Stomach (tissue), 9 donors: Measurements from ENCODE around the gene HIPK1. TPM values are rescaled to one million over a fixed set of nuclear protein-coding genes. Genes with fewer than 3 reads are reported as not detected.

ENCODE experiments used
- DNase-seq, 2 donors: peaks; one replicate each; pipeline versions ENCODE4 v3.0.0 to v3.0.0-alpha.2; 2013 to 2019
- H3K27ac ChIP-seq, 5 donors: fragments of 200-600 bp in 4 of 5; sonication (generic) in 4 of 5; one replicate each; pipeline ENCODE4 v1.5.1; 2013 to 2019; ENCODE audit warnings: mild to moderate bottlenecking in 1 of 5, moderate library complexity in 1 of 5
- H3K27me3 ChIP-seq, 3 donors: fragments of 200-600 bp; sonication (generic); one replicate each; pipeline ENCODE4 v1.5.1; 2017 to 2019; ENCODE audit warnings: mixed run types in 1 of 3
- H3K36me3 ChIP-seq, 4 donors: fragments of 200-600 bp; sonication (generic); 1 replicate in 3 of 4; 2 replicates in 1 of 4; pipeline ENCODE4 v1.5.1; 2016 to 2019
- H3K4me1 ChIP-seq, 4 donors: fragments of 200-600 bp; sonication (generic); one replicate each; pipeline ENCODE4 v1.5.1; 2016 to 2019
- H3K4me3 ChIP-seq, 4 donors: fragments of 200-600 bp; sonication (generic) in 3 of 4; one replicate each; pipeline ENCODE4 v1.5.1; 2016 to 2019; ENCODE audit warnings: mild to moderate bottlenecking in 1 of 4
- H3K9me3 ChIP-seq, 4 donors: fragments of 200-600 bp; sonication (generic); one replicate each; pipeline ENCODE4 v1.5.1; 2016 to 2019
- CTCF ChIP-seq, 7 experiments: fragments of 450-650 bp in 4 of 7; fragments of 200-600 bp in 3 of 7; sonication (generic) in 3 of 7; IDR thresholded peaks; one replicate each; pipeline ENCODE4 v1.5.1; 2016 to 2019; ENCODE audit warnings: antibody characterized with exemption in 7 of 7, control low read depth in 2 of 7, mild to moderate bottlenecking in 1 of 7
- EP300 ChIP-seq: sonication (generic); formaldehyde crosslinking; IDR thresholded peaks from one replicate; pipeline ENCODE4 v1.6.1; 2017; ENCODE audit warnings: antibody characterized with exemption
- POLR2A ChIP-seq, 4 donors: fragments of 450-650 bp; IDR thresholded peaks; one replicate each; pipeline ENCODE4 v1.6.1; 2016; ENCODE audit warnings: antibody characterized with exemption in 4 of 4, control low read depth in 2 of 4, mild to moderate bottlenecking in 1 of 4, moderate library complexity in 1 of 4
- POLR2AphosphoS5 ChIP-seq, 3 donors: sonication (generic); formaldehyde crosslinking; IDR thresholded peaks; one replicate each; pipeline ENCODE4 v1.6.1; 2016; ENCODE audit warnings: antibody characterized with exemption in 3 of 3
- WGBS, 5 donors: extraction: QIAGEN DNeasy Blood & Tissue Kit in 3 of 5; methylation state at CpG; one replicate each; pipeline versions ENCODE4 v1.1.5 to v1.1.7; 2013 to 2018; 5-methylcytosine and 5-hydroxymethylcytosine counted together
- intact Hi-C: fragments of 100-400 bp; cut with DNase I; formaldehyde crosslinking; loops from one replicate; pipeline ENCODE4 v1.15.1; 2023; ENCODE audit warnings: low total_unique reads
- polyA plus RNA-seq, 3 donors: library from polyadenylated mRNA; stranded (reverse); fragments of 200-250 nt; gene quantifications; one replicate each; pipeline ENCODE4 v1.2.3, GENCODE V29; 2013
- total RNA-seq, 5 donors: library from RNA; depleted of rRNA; stranded (reverse); fragments of >200 nt; gene quantifications; one replicate each; pipeline versions ENCODE4 v1.1.0 to v1.2.3, GENCODE V29; 2014 to 2016
- donor health status: healthy with polysubstance abuse.
- donor health status: Bipolar disorder and iron deficiency.
- donor health status: healthy.

HIPK1 gene
- total and polyA plus RNA-seq, 8 donors = 8.7 to 70.3 (median 28.3) TPM

DNA sequence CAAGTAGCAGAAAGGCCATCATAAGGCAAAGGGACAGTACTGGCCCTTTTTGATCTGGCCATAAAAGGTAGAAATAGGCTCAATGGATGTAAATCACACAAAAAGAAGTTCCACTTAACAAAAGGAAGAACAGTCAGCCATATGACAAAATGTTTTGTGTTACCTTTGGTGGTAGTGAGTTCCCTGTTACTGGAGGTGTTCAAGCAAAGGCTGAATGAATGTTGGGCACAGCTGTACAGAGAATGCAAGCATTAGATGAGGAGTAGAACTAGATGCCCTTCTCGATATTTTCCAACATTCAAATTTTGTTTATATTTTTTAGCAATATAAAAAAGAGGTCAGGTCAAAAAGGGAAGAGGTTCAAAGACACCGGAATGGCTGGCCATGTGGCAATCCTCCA is 70.1 kb downstream of the HIPK1 start:
- no peak for TF ChIP-seq POLR2A (IDR thresholded peaks at IDR 0.05)
- TF ChIP-seq POLR2AphosphoS5 (IDR thresholded peaks at IDR 0.05) = no peak
- TF ChIP-seq EP300 = no peak
- no peak for TF ChIP-seq CTCF (IDR thresholded peaks at IDR 0.05)
- Histone ChIP-seq H3K27ac (no peak overlapping the region), H3K9me3 (peaks cover 3 to 21% (median 14%) of the 10 kb centered on the region in 4 donors), H3K36me3 (no peaks in the 10 kb centered on the region), H3K27me3 (no peaks in the 10 kb centered on the region), H3K4me3 (no peak overlapping the region), H3K4me1 (peaks cover 0 to 4% (median 1%) of the 10 kb centered on the region in 4 donors)
- WGBS, 5 donors = 71 to 82% (median 77%) methylated on average over 2 of the region's 2 CpGs
- no peak for DNase-seq
- intact Hi-C loops = no loop called here

- peak in 1 of 2 donors; percentile 30 for DNase-seq
- peaks cover 0 to 4% (median 1%) of the 10 kb centered on the region in 4 donors for H3K4me1 ChIP-seq
- TF ChIP-seq EP300 (no peak), CTCF (IDR thresholded peaks at IDR 0.05) (no peak), POLR2A (IDR thresholded peaks at IDR 0.05) (no peak), POLR2AphosphoS5 (IDR thresholded peaks at IDR 0.05) (no peak)
- WGBS, 5 donors = 57 to 69% (median 65%) methylated on average over 2 of the region's 2 CpGs
- intact Hi-C loops = no loop called here
- H3K27ac ChIP-seq = no peak overlapping the region
- H3K36me3 ChIP-seq = no peaks in the 10 kb centered on the region
- H3K9me3 ChIP-seq = peaks cover 1 to 17% (median 10%) of the 10 kb centered on the region in 4 donors
- H3K27me3 ChIP-seq = no peaks in the 10 kb centered on the region
- no peak overlapping the region for H3K4me3 ChIP-seq
Observed at GRCh38 chr1:113999799-114000198, 70.7 kb downstream of the HIPK1 start.

DNA sequence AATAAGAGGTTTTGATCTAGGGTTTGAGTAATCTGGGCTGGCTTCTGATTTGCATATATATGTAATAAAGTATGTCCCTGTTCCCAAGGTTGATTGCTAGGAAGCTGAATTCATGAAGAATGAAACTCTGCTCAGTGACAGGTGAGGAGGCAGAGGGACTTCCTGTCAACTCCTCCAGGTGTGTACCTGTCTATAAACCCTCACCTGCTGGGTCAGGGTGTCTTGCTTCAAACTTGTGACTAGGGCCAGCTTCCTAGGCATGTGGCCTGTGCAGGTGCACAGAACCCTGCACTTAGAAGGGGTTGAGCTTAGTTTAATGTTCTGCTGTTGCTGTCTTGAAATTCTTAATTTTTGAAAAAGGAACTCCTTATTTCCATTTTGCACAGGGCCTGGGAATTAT is 71.3 kb downstream of the HIPK1 start:
- TF ChIP-seq POLR2AphosphoS5 (IDR thresholded peaks at IDR 0.05) (no peak), CTCF (IDR thresholded peaks at IDR 0.05) (no peak), EP300 (no peak), POLR2A (IDR thresholded peaks at IDR 0.05) (no peak)
- no peak for DNase-seq

DNA sequence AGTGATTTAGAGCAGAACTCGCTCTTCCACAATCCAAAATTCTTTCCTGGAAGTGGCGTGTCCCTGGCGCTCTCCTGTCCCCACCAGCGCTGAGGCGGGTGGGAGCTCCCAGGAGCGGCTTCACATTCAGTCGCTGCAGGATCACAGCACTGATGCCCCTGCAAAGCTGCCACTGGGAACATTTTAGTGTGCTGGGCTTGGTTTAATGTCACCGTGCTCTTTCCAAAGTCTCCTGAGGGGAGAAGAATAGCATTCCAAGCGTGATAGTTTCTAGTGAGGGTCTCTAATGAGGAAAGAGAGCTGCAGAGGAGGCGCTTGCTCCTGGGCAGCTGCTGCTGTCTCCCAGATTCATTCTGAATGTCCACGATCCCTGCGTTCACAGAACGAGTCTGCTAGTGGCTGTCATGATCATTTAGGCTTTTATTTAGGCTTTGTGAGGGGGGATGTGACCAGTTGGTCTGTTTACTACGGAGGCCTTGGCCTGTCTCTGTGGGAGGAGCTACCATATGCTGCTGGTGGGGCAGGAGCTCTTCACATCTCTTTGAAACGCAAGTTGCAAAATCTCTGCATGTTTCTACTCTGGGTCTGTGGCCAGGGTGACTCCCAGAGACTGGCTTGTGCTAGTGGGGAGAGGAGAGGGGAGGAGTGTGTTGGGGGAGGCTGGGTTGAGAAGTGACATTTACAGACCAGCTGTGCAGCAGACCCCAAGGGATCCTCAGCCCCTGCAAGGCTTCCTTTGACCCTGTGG is 73.5 kb downstream of the HIPK1 start:
- TF ChIP-seq EP300 = no peak
- TF ChIP-seq CTCF (IDR thresholded peaks at IDR 0.05) = no peak
- TF ChIP-seq POLR2AphosphoS5 (IDR thresholded peaks at IDR 0.05) = no peak
- TF ChIP-seq POLR2A (IDR thresholded peaks at IDR 0.05) = no peak
- no peaks in the 10 kb centered on the region for H3K27me3 ChIP-seq
- H3K4me3 ChIP-seq = no peak overlapping the region
- H3K4me1 ChIP-seq = peaks cover 0 to 4% (median 1%) of the 10 kb centered on the region in 4 donors
- 54 to 65% (median 59%) methylated on average over 15 of the region's 15 CpGs for WGBS, 5 donors
- no peak overlapping the region for H3K27ac ChIP-seq
- H3K9me3 ChIP-seq = no peaks in the 10 kb centered on the region
- H3K36me3 ChIP-seq = no peaks in the 10 kb centered on the region
- intact Hi-C loops = no loop called here
- peak in 1 of 2 donors; percentile 71 for DNase-seq

More for the DNA sequence above, 71.3 kb downstream of the HIPK1 start:
- no peaks in the 10 kb centered on the region for H3K27me3 ChIP-seq
- H3K9me3 ChIP-seq = peaks cover 0 to 11% (median 5%) of the 10 kb centered on the region in 4 donors
- no peak overlapping the region for H3K27ac ChIP-seq
- no peaks in the 10 kb centered on the region for H3K36me3 ChIP-seq
- intact Hi-C loops = no loop called here
- H3K4me3 ChIP-seq = no peak overlapping the region
- peaks cover 0 to 4% (median 1%) of the 10 kb centered on the region in 4 donors for H3K4me1 ChIP-seq
